ENCODE measurements around the gene BABAM2.

- TF ChIP-seq POLR2AphosphoS5 (IDR thresholded peaks at IDR 0.05) (no peak), POLR2A (IDR thresholded peaks at IDR 0.05; ENCODE audit: low read depth) (no peak), CTCF (IDR thresholded peaks at IDR 0.05) (no peak), EP300 (IDR thresholded peaks at IDR 0.05) (no peak)
Observed at GRCh38 chr2:28347596-28347995, 457.1 kb downstream of the BABAM2 start.

Data from esophagus muscularis mucosa (tissue), 4 donors.